Measurements from ENCODE around the gene OSBPL10. TPM values are rescaled to one million over a fixed set of nuclear protein-coding genes. Genes with fewer than 3 reads are reported as not detected.

The OSBPL10 gene
- total and polyA plus RNA-seq, 2 of the 4 experiments (the other 2 are of a cell fraction) = 9.5 to 10.1 TPM

- TF ChIP-seq MAFK (IDR thresholded peaks at IDR 0.05; ENCODE audit: low read depth, low read length) (no peak), RFX5 (IDR thresholded peaks at IDR 0.05; ENCODE audit: low read depth, low read length) (no peak), MAZ (IDR thresholded peaks at IDR 0.05; ENCODE audit: borderline replicate concordance, low read depth, low read length) (no peak), POLR2A (IDR thresholded peaks at IDR 0.05; ENCODE audit: low read depth, low read length) (no peak), SMC3 (IDR thresholded peaks at IDR 0.05; ENCODE audit: low read depth, low read length) (no peak), BHLHE40 (IDR thresholded peaks at IDR 0.05; ENCODE audit: low read depth, low read length) (no peak), MXI1 (IDR thresholded peaks at IDR 0.05; ENCODE audit: borderline replicate concordance, low read depth, low read length) (no peak), RAD21 (IDR thresholded peaks at IDR 0.05; ENCODE audit: low read length) (no peak), FOS (IDR thresholded peaks at IDR 0.05; ENCODE audit: low read depth, low read length) (no peak), NFE2L2 (IDR thresholded peaks at IDR 0.05; ENCODE audit: low read depth, low read length) (no peak), USF2 (IDR thresholded peaks at IDR 0.05; ENCODE audit: low read depth, low read length) (no peak), CEBPB (IDR thresholded peaks at IDR 0.05; ENCODE audit: low read depth, low read length) (no peak), CHD1 (IDR thresholded peaks at IDR 0.05; ENCODE audit: low read depth, low read length) (no peak)
- CTCF ChIA-PET = no interaction called here
- Histone ChIP-seq H2AFZ (replicated peaks; ENCODE audit: low read length, poor library complexity) (no peak overlapping the region), H3K4me1 (ENCODE audit: control insufficient read depth, insufficient read depth, low read length) (peaks cover 2% of the 10 kb centered on the region; the same call in 1 of the 2 replicates), H3K23ac (ENCODE audit: low read depth, low read length) (no peak overlapping the region), H2BK5ac (ENCODE audit: low read depth, low read length, poor library complexity, severe bottlenecking) (no peak overlapping the region), H3K36me3 (ENCODE audit: control insufficient read depth, insufficient read depth, low read length) (peaks cover 11% of the 10 kb centered on the region; the same call in 1 of the 2 replicates), H4K5ac (ENCODE audit: low read depth, low read length) (no peak overlapping the region), H2BK15ac (ENCODE audit: low read depth, low read length) (no peak overlapping the region), H4K91ac (ENCODE audit: insufficient read depth, low read depth, low read length) (no peak overlapping the region), H3K9me3 (ENCODE audit: control insufficient read depth, insufficient read depth, low read length) (no peaks in the 10 kb centered on the region), H3K79me1 (ENCODE audit: low read depth in 1 of 2, low read length in 2 of 2) (peaks cover 2 to 7% of the 10 kb centered on the region in 2 experiments; a peak in 3 of 4 replicates), H3K18ac (ENCODE audit: low read depth, low read length) (no peak overlapping the region), H3K9ac (ENCODE audit: low read depth, low read length) (no peak overlapping the region), H3K14ac (replicated peaks; ENCODE audit: low read depth, low read length) (no peak overlapping the region), H3K56ac (ENCODE audit: extremely low read depth, insufficient read depth, low read length) (no peak overlapping the region), H3K4me2 (ENCODE audit: low read depth, low read length) (no peak overlapping the region), H3K4me3 (ENCODE audit: insufficient read depth, low read depth, low read length) (no peak overlapping the region), H2BK20ac (ENCODE audit: low read depth, low read length) (no peak overlapping the region), H2AK9ac (replicated peaks; ENCODE audit: low read depth, low read length, poor library complexity) (no peak overlapping the region), H3K27me3 (ENCODE audit: control insufficient read depth, insufficient read depth, low read length) (no peaks in the 10 kb centered on the region), H4K8ac (ENCODE audit: low read depth in 2 of 2, low read length in 2 of 2) (no peak overlapping the region), H3K4ac (ENCODE audit: low read depth, low read length) (no peak overlapping the region), H2BK120ac (ENCODE audit: low read depth, low read length) (no peak overlapping the region), H3K9me1 (ENCODE audit: insufficient read depth, low read length) (no peaks in the 10 kb centered on the region), H3K27ac (ENCODE audit: insufficient read depth, low read length) (no peak overlapping the region), H4K20me1 (ENCODE audit: insufficient read depth, low read length) (no peaks in the 10 kb centered on the region), H2AK5ac (ENCODE audit: low read depth, low read length) (no peak overlapping the region)
- ATAC-seq (ENCODE audit: low read depth) (no peak), DNase-seq (no peak)
- in situ Hi-C loops (cut with MboI; ENCODE audit: low sequenced_read_pairs) = loop anchor here (25.0 kb wide), 1 partner anchor 515 kb away; no protein-coding TSS in a partner anchor
- dilution Hi-C loops (cut with HindIII; ENCODE audit: low sequenced_read_pairs, unreplicated experiment) = no loop called here
- BruUV-seq (replicated peaks) = no TSS peak
- WGBS, 2 experiments (ENCODE audit: extremely low coverage in 2 of 2, insufficient read length in 1 of 2) = no CpG with 5 or more reads among the region's 4 CpGs
- POLR2A ChIA-PET (ENCODE audit: unreplicated experiment) = no interaction called here
- intact Hi-C loops (cut with micrococcal nuclease) = no loop called here
These were observed 358.3 kb downstream of the OSBPL10 start for GRCh38 chr3:31622636-31623288.
